GM23338 (cell line): Measurements from ENCODE around the gene ZNF177. TPM values are rescaled to one million over a fixed set of nuclear protein-coding genes. Genes with fewer than 3 reads are reported as not detected.

ENCODE experiments used
- ATAC-seq: fragments of 200-7000 bp; cut with Tn5 transposase; 3 replicates; pipeline ENCODE4 v1.9.1; 2020
- DNase-seq: peaks from one replicate; pipeline ENCODE4 v3.0.0-alpha.2; 2015; ENCODE audit warnings: low spot score
- H2AFZ ChIP-seq: fragments of 200-600 bp; sonication (generic); 2 replicates; pipeline ENCODE4 v1.8.0; 2016; ENCODE audit warnings: antibody characterized with exemption, mild to moderate bottlenecking, moderate library complexity
- H3F3A ChIP-seq: fragments of 200-600 bp; sonication (generic); replicated peaks from 2 replicates; pipeline ENCODE4 v1.8.0; 2017; ENCODE audit warnings: antibody characterized with exemption, mixed run types, low read depth
- H3K27ac ChIP-seq: fragments of 200-600 bp; sonication (generic); 2 replicates; pipeline ENCODE4 v1.6.1; 2016; ENCODE audit warnings: low read depth
- H3K27me3 ChIP-seq: fragments of 200-600 bp; sonication (generic); 2 replicates; pipeline ENCODE4 v1.8.0; 2016; ENCODE audit warnings: mild to moderate bottlenecking, mixed run types, moderate library complexity; ENCODE audit not compliant: insufficient read depth
- H3K36me3 ChIP-seq: fragments of 200-600 bp; sonication (generic); 2 replicates; pipeline ENCODE4 v1.8.0; 2016; ENCODE audit warnings: mild to moderate bottlenecking; ENCODE audit not compliant: insufficient read depth
- H3K4me1 ChIP-seq: fragments of 200-600 bp; sonication (generic); 2 replicates; pipeline ENCODE4 v1.8.0; 2016; ENCODE audit warnings: mild to moderate bottlenecking, moderate library complexity; ENCODE audit not compliant: insufficient read depth
- H3K4me2 ChIP-seq: fragments of 200-600 bp; sonication (generic); 2 replicates; pipeline ENCODE4 v1.7.1; 2017; ENCODE audit warnings: mixed run types
- H3K4me3 ChIP-seq: fragments of 200-600 bp; sonication (generic); 2 replicates; pipeline ENCODE4 v1.6.1; 2016; ENCODE audit warnings: mixed run types
- H3K79me2 ChIP-seq: fragments of 200-600 bp; sonication (generic); replicated peaks from 2 replicates; pipeline ENCODE4 v1.8.0; 2017; ENCODE audit warnings: mild to moderate bottlenecking; ENCODE audit not compliant: insufficient read depth
- H3K9me2 ChIP-seq: fragments of 200-600 bp; sonication (generic); 2 replicates; pipeline ENCODE4 v1.8.0; 2017; ENCODE audit not compliant: insufficient read depth
- H4K20me1 ChIP-seq: fragments of 200-600 bp; sonication (generic); replicated peaks from 2 replicates; pipeline ENCODE4 v1.8.0; 2017; ENCODE audit warnings: mild to moderate bottlenecking; ENCODE audit not compliant: insufficient read depth
- H3K27ac Mint-ChIP-seq: 2 replicates; pipeline ENCODE4 v1.8.0; 2020; ENCODE audit warnings: inconsistent platforms, mild to moderate bottlenecking, moderate library complexity, mixed read lengths
- H3K27me3 Mint-ChIP-seq: 3 replicates; pipeline ENCODE4 v1.8.0; 2022; ENCODE audit warnings: low read depth, mild to moderate bottlenecking, moderate library complexity, mixed read lengths, inconsistent platforms; ENCODE audit not compliant: insufficient read depth, poor library complexity
- H3K36me3 Mint-ChIP-seq: 3 replicates; pipeline ENCODE4 v1.8.0; 2021; ENCODE audit warnings: low read depth, mild to moderate bottlenecking, inconsistent platforms, moderate library complexity, mixed read lengths
- H3K4me1 Mint-ChIP-seq: 3 replicates; pipeline ENCODE4 v1.8.0; 2020; ENCODE audit warnings: mild to moderate bottlenecking, inconsistent platforms, mixed read lengths
- H3K4me3 Mint-ChIP-seq: 3 replicates; pipeline ENCODE4 v1.8.0; 2021; ENCODE audit warnings: moderate library complexity, mild to moderate bottlenecking, inconsistent platforms, mixed read lengths
- H3K9me3 Mint-ChIP-seq: 3 replicates; pipeline ENCODE4 v1.8.0; 2020; ENCODE audit warnings: moderate library complexity, mild to moderate bottlenecking, inconsistent platforms, mixed read lengths
- CREB1 ChIP-seq: fragments of 250-450 bp; sonication (Bioruptor Pico); IDR thresholded peaks from 2 replicates; pipeline ENCODE4 v1.5.0; 2020; ENCODE audit warnings: low read depth, mild to moderate bottlenecking, moderate library complexity
- CTCF ChIP-seq, 2 experiments: fragments of 200-600 bp in 1 of 2; sonication (generic) in 1 of 2; conservative IDR thresholded peaks; 2 replicates each; pipeline versions ENCODE4 v1.5.1 to v1.6.1; 2016 to 2017; ENCODE audit warnings: antibody characterized with exemption in 2 of 2, low read depth in 2 of 2, mild to moderate bottlenecking in 2 of 2, moderate library complexity in 1 of 2
- ETS1 ChIP-seq: IDR thresholded peaks from 2 replicates; pipeline ENCODE4 v1.6.1; 2016; ENCODE audit warnings: antibody characterized with exemption
- EZH2 ChIP-seq: fragments of 200-600 bp; sonication (generic); IDR thresholded peaks from one replicate; pipeline ENCODE4 v1.8.0; 2017; ENCODE audit warnings: antibody characterized with exemption, mild to moderate bottlenecking, low read depth; ENCODE audit not compliant: unreplicated experiment
- EZH2phosphoT487 ChIP-seq: fragments of 200-600 bp; sonication (generic); IDR thresholded peaks from one replicate; pipeline ENCODE4 v1.8.1; 2018; ENCODE audit warnings: antibody characterized with exemption; ENCODE audit not compliant: unreplicated experiment
- JUNB ChIP-seq: IDR thresholded peaks from one replicate; pipeline ENCODE4 v1.6.1; 2016; ENCODE audit warnings: antibody characterized with exemption; ENCODE audit not compliant: unreplicated experiment
- NANOG ChIP-seq: IDR thresholded peaks from 2 replicates; pipeline ENCODE4 v1.6.1; 2016; ENCODE audit warnings: antibody characterized with exemption, borderline replicate concordance
- POLR2AphosphoS5 ChIP-seq: IDR thresholded peaks from 2 replicates; pipeline ENCODE4 v1.6.1; 2016; ENCODE audit warnings: antibody characterized with exemption, low read depth
- REST ChIP-seq: IDR thresholded peaks from one replicate; pipeline ENCODE4 v1.6.1; 2018; ENCODE audit warnings: antibody characterized with exemption; ENCODE audit not compliant: unreplicated experiment
- STAT1 ChIP-seq: IDR thresholded peaks from one replicate; pipeline ENCODE4 v1.6.1; 2016; ENCODE audit warnings: antibody characterized with exemption; ENCODE audit not compliant: unreplicated experiment
- ZNF114 ChIP-seq: fragments of 250-450 bp; sonication (Bioruptor Pico); IDR thresholded peaks from 2 replicates; pipeline ENCODE4 v1.5.0; 2020; ENCODE audit warnings: mild to moderate bottlenecking, moderate library complexity
- ZNF331 ChIP-seq: fragments of 250-450 bp; sonication (Bioruptor Pico); IDR thresholded peaks from 2 replicates; pipeline ENCODE4 v1.5.0; 2020; ENCODE audit warnings: low read depth, mild to moderate bottlenecking, moderate library complexity
- ZNF462 ChIP-seq: fragments of 250-450 bp; sonication (Bioruptor Pico); IDR thresholded peaks from 2 replicates; pipeline ENCODE4 v1.5.0; 2020; ENCODE audit warnings: mild to moderate bottlenecking, moderate library complexity
- polyA plus RNA-seq: library from polyadenylated mRNA; unstranded; fragments of >200 nt; fragmentation: Nextera tagmentation; extraction: Ambion mirVana; gene quantifications from 2 replicates; pipeline ENCODE4 v1.2.1, GENCODE V29; 2016
- total RNA-seq: library from RNA; depleted of rRNA; stranded (reverse); fragments of >200 nt; shearing (Covaris generic); gene quantifications from 2 replicates; pipeline ENCODE4 v1.2.3, GENCODE V29; 2014

Gene ZNF177
- total and polyA plus RNA-seq, 2 experiments from 2014 or later = 5.8 to 7.1 TPM

- Histone ChIP-seq H3F3A (no peaks in the 10 kb centered on the region), H3K4me3 (no peak overlapping the region), H4K20me1 (no peaks in the 10 kb centered on the region), H3K4me2 (no peak overlapping the region), H3K27ac (no peak overlapping the region), H3K4me1 (no peaks in the 10 kb centered on the region), H3K9me2 (no peaks in the 10 kb centered on the region; the same call in 1 of the 2 replicates), H3K79me2 (no peaks in the 10 kb centered on the region), H3K36me3 (peaks cover 19% of the 10 kb centered on the region; the same call in 1 of the 2 replicates), H3K27me3 (no peaks in the 10 kb centered on the region), H2AFZ (no peak overlapping the region)
- ATAC-seq (no peak), DNase-seq (no peak)
- TF ChIP-seq CTCF (conservative IDR thresholded peaks at IDR 0.05; ENCODE audit: low read depth in 2 of 2) (no peak), CREB1 (CRISPR knock-in tag) (no peak), ZNF462 (CRISPR knock-in tag) (no peak), REST (no peak), ZNF331 (CRISPR knock-in tag) (no peak), ZNF114 (CRISPR knock-in tag) (no peak), POLR2AphosphoS5 (no peak), NANOG (no peak), ETS1 (no peak), STAT1 (no peak), EZH2 (no peak), JUNB (no peak), EZH2phosphoT487 (no peak)
- Mint-ChIP-seq H3K36me3 (peaks cover 72% of the 10 kb centered on the region), H3K27me3 (no peaks in the 10 kb centered on the region), H3K4me3 (no peak overlapping the region), H3K4me1 (no peaks in the 10 kb centered on the region), H3K9me3 (peaks cover 90% of the 10 kb centered on the region), H3K27ac (no peak overlapping the region)
These were observed 8.2 kb upstream of the ZNF177 start for GRCh38 chr19:9354651-9355050.
